Fibroblast of lung (primary cell): ENCODE results near the gene FRMPD2. TPM values are rescaled to one million over a fixed set of nuclear protein-coding genes. Genes with fewer than 3 reads are reported as not detected.

Experiments
- DNase-seq, 2 donors: peaks; one replicate each; pipeline versions ENCODE4 v3.0.0 to v3.0.0-alpha.2; 2010; ENCODE audit warnings: low read depth in 2 of 2
- H2AFZ ChIP-seq: 2 replicates; pipeline ENCODE4 v1.5.1; 2012; ENCODE audit warnings: low read length, control low read depth, inconsistent platforms
- H3K27ac ChIP-seq: 2 replicates; pipeline ENCODE4 v1.5.1; 2011; ENCODE audit warnings: low read length, control low read depth; ENCODE audit not compliant: insufficient read depth
- H3K27me3 ChIP-seq: 2 replicates; pipeline ENCODE4 v1.5.1; 2011; ENCODE audit warnings: mild to moderate bottlenecking, low read length; ENCODE audit not compliant: control insufficient read depth, insufficient read depth
- H3K36me3 ChIP-seq: 2 replicates; pipeline ENCODE4 v1.5.1; 2011; ENCODE audit warnings: low read length; ENCODE audit not compliant: control insufficient read depth, insufficient read depth
- H3K4me1 ChIP-seq: 2 replicates; pipeline ENCODE4 v1.5.1; 2011; ENCODE audit warnings: low read length; ENCODE audit not compliant: control insufficient read depth, insufficient read depth; ENCODE audit errors: extremely low read depth
- H3K4me2 ChIP-seq: 2 replicates; pipeline ENCODE4 v1.5.1; 2011; ENCODE audit warnings: low read length, control low read depth; ENCODE audit not compliant: insufficient read depth; ENCODE audit errors: extremely low read depth
- H3K4me3 ChIP-seq, 4 experiments: fragments of 200-600 bp in 1 of 4; sonication (generic) in 1 of 4; replicated peaks in 1 of 4; 2 replicates each; pipeline ENCODE4 v1.5.1; 2011 to 2016; ENCODE audit warnings: low read length in 4 of 4, low read depth in 3 of 4, mild to moderate bottlenecking in 3 of 4, control low read depth in 2 of 4, inconsistent platforms in 1 of 4, mixed read lengths in 1 of 4; ENCODE audit not compliant: insufficient read depth in 1 of 4; ENCODE audit errors: control extremely low read depth in 1 of 4
- H3K79me2 ChIP-seq: 2 replicates; pipeline ENCODE4 v1.5.1; 2012; ENCODE audit warnings: mild to moderate bottlenecking, low read length, inconsistent platforms; ENCODE audit not compliant: control insufficient read depth, insufficient read depth
- H3K9ac ChIP-seq: 2 replicates; pipeline ENCODE4 v1.5.1; 2011; ENCODE audit warnings: mild to moderate bottlenecking, low read length, control low read depth; ENCODE audit not compliant: insufficient read depth
- H3K9me3 ChIP-seq: 2 replicates; pipeline ENCODE4 v1.5.1; 2012; ENCODE audit warnings: low read depth, low read length; ENCODE audit not compliant: control insufficient read depth, insufficient read depth
- H4K20me1 ChIP-seq: 2 replicates; pipeline ENCODE4 v1.5.1; 2011; ENCODE audit warnings: low read length; ENCODE audit not compliant: control insufficient read depth, insufficient read depth; ENCODE audit errors: extremely low read depth
- EZH2 ChIP-seq: IDR thresholded peaks from 2 replicates; pipeline ENCODE4 v1.5.1; 2012; ENCODE audit warnings: low read length, control low read depth, mild to moderate bottlenecking; ENCODE audit errors: missing control alignments
- polyA plus RNA-seq, 2 donors: library from polyadenylated mRNA; depleted of rRNA in 1 of 2; stranded (reverse) in 1 of 2; unstranded in 1 of 2; fragments of >200 nt; gene quantifications; 2 replicates each; pipeline ENCODE4 v1.2.1, GENCODE V29; 2011 to 2012; ENCODE audit warnings: missing spikeins in 1 of 2
- total RNA-seq: library from RNA; depleted of rRNA; stranded (reverse); fragments of >200 nt; gene quantifications from 2 replicates; pipeline ENCODE4 v1.2.1, GENCODE V29; 2014
- TF ChIP-seq, protein P1 (sequence below), 2 donors: IDR thresholded peaks in 1 of 2; conservative IDR thresholded peaks in 1 of 2; 1 replicate in 1 of 2; 2 replicates in 1 of 2; pipeline ENCODE4 v1.5.1; 2011 to 2012; ENCODE audit warnings: low read length in 2 of 2, control low read depth in 1 of 2, inconsistent platforms in 1 of 2, low read depth in 1 of 2, mild to moderate bottlenecking in 1 of 2

FRMPD2 gene
- total and polyA plus RNA-seq, 2 donors (not counting 1 experiment from before 2014, with no cell fraction given): 0.16 TPM; not detected in 1

DNA sequence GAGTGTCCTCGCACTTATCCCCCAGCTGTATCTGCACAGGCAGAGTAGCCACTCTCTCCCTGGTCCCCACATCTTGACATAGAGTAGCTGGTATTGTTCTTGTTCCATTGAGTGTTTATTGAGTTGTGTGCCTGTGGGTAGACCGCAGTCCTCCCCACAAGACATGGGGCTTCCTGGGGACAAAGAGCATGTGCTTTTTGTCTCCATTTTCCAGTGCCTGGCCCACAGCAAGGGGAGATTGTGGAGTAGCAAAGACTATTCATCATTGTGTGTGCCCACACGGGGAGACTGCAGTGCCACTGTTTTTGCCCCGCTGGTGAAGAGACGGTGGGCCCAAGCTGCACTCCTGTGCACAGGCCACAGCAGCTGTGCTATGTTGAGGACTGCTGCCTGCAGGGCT lies 63.5 kb downstream of the FRMPD2 start:
- Histone ChIP-seq H4K20me1 (peaks cover 2% of the 10 kb centered on the region), H2AFZ (no peak overlapping the region), H3K4me2 (no peak overlapping the region), H3K36me3 (no peaks in the 10 kb centered on the region), H3K4me1 (no peaks in the 10 kb centered on the region), H3K27ac (no peak overlapping the region), H3K9ac (no peak overlapping the region), H3K27me3 (peaks cover 3% of the 10 kb centered on the region), H3K4me3 (no peak overlapping the region), H3K79me2 (no peaks in the 10 kb centered on the region), H3K9me3 (no peaks in the 10 kb centered on the region)
- no peak for DNase-seq
- TF ChIP-seq EZH2: no peak
- TF ChIP-seq, protein P1, sequence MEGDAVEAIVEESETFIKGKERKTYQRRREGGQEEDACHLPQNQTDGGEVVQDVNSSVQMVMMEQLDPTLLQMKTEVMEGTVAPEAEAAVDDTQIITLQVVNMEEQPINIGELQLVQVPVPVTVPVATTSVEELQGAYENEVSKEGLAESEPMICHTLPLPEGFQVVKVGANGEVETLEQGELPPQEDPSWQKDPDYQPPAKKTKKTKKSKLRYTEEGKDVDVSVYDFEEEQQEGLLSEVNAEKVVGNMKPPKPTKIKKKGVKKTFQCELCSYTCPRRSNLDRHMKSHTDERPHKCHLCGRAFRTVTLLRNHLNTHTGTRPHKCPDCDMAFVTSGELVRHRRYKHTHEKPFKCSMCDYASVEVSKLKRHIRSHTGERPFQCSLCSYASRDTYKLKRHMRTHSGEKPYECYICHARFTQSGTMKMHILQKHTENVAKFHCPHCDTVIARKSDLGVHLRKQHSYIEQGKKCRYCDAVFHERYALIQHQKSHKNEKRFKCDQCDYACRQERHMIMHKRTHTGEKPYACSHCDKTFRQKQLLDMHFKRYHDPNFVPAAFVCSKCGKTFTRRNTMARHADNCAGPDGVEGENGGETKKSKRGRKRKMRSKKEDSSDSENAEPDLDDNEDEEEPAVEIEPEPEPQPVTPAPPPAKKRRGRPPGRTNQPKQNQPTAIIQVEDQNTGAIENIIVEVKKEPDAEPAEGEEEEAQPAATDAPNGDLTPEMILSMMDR (conservative IDR thresholded peaks at IDR 0.05 in 1 of 2, IDR thresholded peaks at IDR 0.05 in 1 of 2; ENCODE audit: low read depth in 1 of 2, low read length in 2 of 2): no peak

GRCh38 chr10:48210391-48210790 lies 64.1 kb downstream of the FRMPD2 start:
- H3K27me3 ChIP-seq: peaks cover 3% of the 10 kb centered on the region
- no peak for DNase-seq
- H3K9ac ChIP-seq: no peak overlapping the region
- H2AFZ ChIP-seq: no peak overlapping the region
- no peaks in the 10 kb centered on the region for H3K79me2 ChIP-seq
- no peak overlapping the region for H3K4me3 ChIP-seq
- H3K27ac ChIP-seq: no peak overlapping the region
- TF ChIP-seq EZH2: no peak
- TF ChIP-seq, protein P1 (conservative IDR thresholded peaks at IDR 0.05 in 1 of 2, IDR thresholded peaks at IDR 0.05 in 1 of 2; ENCODE audit: low read depth in 1 of 2, low read length in 2 of 2): no peak
- no peaks in the 10 kb centered on the region for H3K9me3 ChIP-seq
- H3K4me2 ChIP-seq: no peak overlapping the region
- H3K36me3 ChIP-seq: no peaks in the 10 kb centered on the region
- peaks cover 2% of the 10 kb centered on the region for H4K20me1 ChIP-seq
- H3K4me1 ChIP-seq: no peaks in the 10 kb centered on the region

DNA sequence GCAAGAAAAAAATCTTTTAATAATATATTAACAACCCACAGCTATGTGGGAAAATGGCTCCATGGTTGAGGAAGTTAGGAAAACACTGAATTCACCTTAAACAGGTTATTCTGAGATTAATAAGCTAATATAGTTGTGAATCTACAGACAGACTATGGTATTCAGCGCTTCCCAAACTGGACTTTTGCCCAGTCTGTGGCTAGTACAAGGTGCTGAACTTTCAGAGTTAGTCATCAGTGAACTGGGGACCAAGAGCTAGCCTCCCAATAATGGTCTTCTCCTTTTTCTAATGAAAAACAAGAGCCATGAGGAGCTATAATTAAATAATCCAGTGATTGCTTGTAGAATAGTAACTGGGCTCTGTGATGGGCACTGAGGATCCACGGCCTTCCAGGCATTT lies 65.3 kb downstream of the FRMPD2 start:
- Histone ChIP-seq H3K9me3 (no peaks in the 10 kb centered on the region), H3K9ac (no peak overlapping the region), H3K27ac (no peak overlapping the region), H4K20me1 (no peaks in the 10 kb centered on the region), H3K4me1 (no peaks in the 10 kb centered on the region), H3K36me3 (no peaks in the 10 kb centered on the region), H3K79me2 (no peaks in the 10 kb centered on the region), H3K4me3 (no peak overlapping the region), H3K4me2 (no peak overlapping the region), H3K27me3 (peaks cover 3% of the 10 kb centered on the region), H2AFZ (no peak overlapping the region)
- TF ChIP-seq, protein P1 (conservative IDR thresholded peaks at IDR 0.05 in 1 of 2, IDR thresholded peaks at IDR 0.05 in 1 of 2; ENCODE audit: low read depth in 1 of 2, low read length in 2 of 2): no peak
- TF ChIP-seq EZH2: no peak
- peak; percentile 23 to 55 for DNase-seq
